Choroid plexus epithelial cell (primary cell): ENCODE data around the gene RNF41.

Experiments
- DNase-seq: peaks from one replicate; pipeline ENCODE4 v3.0.0-alpha.2; 2010; ENCODE audit warnings: low read depth
- H3K4me3 ChIP-seq: 2 replicates; pipeline ENCODE4 v1.5.1; 2011; ENCODE audit warnings: low read depth, mild to moderate bottlenecking, control low read depth, low read length, moderate library complexity
- TF ChIP-seq, protein P1 (sequence below): conservative IDR thresholded peaks from 2 replicates; pipeline ENCODE4 v1.5.1; 2011; ENCODE audit warnings: low read depth, mild to moderate bottlenecking, control low read depth, inconsistent platforms, low read length, moderate library complexity

Gene RNF41

DNA sequence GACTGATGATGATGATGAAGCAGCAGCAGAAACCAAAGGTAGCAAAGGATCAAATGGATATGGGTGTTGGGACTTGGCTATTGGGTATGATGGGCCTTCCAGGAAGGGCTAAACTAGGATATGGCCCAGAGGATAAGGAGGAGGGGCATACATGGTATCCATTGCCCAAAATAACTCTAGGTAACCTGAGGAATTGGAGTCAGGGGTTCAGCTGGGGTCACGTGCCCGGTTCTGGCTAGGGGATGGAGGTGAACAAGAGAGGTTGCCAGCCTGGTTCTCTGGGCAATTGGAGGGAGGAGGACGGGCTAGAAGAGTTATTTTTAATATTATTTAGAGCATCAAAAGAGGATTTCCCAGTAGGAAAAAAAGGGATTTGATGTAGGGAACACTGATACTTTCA lies 39.2 kb upstream of the RNF41 start:
- TF ChIP-seq, protein P1, sequence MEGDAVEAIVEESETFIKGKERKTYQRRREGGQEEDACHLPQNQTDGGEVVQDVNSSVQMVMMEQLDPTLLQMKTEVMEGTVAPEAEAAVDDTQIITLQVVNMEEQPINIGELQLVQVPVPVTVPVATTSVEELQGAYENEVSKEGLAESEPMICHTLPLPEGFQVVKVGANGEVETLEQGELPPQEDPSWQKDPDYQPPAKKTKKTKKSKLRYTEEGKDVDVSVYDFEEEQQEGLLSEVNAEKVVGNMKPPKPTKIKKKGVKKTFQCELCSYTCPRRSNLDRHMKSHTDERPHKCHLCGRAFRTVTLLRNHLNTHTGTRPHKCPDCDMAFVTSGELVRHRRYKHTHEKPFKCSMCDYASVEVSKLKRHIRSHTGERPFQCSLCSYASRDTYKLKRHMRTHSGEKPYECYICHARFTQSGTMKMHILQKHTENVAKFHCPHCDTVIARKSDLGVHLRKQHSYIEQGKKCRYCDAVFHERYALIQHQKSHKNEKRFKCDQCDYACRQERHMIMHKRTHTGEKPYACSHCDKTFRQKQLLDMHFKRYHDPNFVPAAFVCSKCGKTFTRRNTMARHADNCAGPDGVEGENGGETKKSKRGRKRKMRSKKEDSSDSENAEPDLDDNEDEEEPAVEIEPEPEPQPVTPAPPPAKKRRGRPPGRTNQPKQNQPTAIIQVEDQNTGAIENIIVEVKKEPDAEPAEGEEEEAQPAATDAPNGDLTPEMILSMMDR = no peak
- no peak for DNase-seq
- H3K4me3 ChIP-seq = no peak overlapping the region

DNA sequence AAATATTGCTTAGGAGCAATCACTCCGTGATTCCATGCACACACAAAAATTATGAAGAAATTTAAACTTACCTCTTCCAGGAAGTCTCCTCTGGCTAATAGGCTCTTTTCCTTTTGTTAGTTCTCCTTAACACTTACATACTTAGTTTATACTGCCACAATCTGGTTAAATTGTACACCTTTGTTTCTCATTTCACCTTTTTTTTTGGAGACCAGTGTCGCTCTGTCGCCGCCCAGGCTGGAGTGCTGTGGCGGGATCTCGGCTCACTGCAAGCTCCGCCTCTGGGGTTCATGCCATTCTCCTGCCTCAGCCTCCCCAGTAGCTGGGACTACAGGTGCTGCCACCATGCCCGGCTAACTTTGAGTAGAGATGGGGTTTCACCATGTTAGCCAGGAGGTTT lies 38.7 kb upstream of the RNF41 start:
- no peak for DNase-seq
- TF ChIP-seq, protein P1 = no peak

DNA sequence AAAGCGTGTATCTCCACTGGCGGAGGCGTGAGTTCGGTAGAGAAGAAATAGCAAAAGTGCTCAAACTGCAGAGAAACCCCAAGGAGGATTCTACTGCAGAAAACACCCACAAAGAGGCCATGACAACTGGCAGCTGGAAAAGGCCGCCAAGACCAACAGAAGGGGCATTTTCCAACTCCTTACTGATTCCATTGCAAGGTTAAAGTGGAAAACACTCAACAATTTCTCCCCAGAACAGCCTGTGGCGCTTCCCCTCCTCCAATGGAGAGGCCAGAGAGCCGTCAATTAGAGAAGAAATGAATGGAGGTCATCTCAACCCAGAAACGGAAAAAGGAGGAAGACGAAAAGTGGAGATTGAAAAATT lies 37.1 kb upstream of the RNF41 start:
- peak overlapping the region; percentile 84 for H3K4me3 ChIP-seq
- no peak for DNase-seq
- TF ChIP-seq, protein P1 = no peak

More for the DNA sequence above, 38.7 kb upstream of the RNF41 start:
- no peak overlapping the region for H3K4me3 ChIP-seq

DNA sequence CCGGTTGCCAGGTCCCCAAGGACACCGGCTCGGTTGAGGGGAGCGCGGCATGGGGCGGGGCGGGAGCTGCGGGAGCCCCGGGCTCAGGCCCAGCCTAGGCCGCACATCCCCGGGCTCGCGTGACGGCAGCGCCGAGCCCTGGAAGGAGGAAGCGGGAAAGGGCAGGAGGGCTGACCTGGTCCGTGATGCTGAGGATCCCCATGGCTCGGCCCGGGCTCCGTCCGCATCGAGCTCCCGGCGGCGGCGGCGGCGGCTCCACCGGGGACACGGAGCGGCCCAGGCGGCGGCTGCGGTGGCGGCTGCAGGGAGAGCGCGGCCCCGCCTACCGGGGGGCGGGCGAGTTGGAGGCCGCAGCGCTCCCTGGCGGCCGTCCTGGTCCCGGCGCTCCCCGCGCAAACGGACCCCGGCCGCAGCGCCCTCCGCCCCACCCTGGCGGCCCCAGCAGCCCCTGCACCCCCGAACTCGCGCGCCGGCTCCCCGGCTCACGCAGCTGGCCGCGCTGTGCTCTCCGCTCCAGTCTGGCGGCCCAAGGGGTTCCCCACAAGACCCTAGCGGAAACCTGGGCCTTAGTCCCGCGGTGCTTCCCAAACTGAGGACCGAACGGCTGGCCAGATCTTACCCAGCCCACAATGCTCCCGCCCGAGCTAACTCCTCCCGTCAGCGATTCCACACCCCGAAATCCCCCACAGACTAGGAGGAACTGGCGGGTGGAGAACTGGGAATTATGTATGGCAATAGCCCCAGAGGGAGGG lies 36.5 kb upstream of the RNF41 start, which contains the start of gene ANKRD52:
ANKRD52 (minus strand) TSS at position 317 of the 752 bp plus-strand sequence; CDS start at position 202, 115 bp downstream.
- H3K4me3 ChIP-seq = peak within 1 kb of the TSS; percentile 84

DNA sequence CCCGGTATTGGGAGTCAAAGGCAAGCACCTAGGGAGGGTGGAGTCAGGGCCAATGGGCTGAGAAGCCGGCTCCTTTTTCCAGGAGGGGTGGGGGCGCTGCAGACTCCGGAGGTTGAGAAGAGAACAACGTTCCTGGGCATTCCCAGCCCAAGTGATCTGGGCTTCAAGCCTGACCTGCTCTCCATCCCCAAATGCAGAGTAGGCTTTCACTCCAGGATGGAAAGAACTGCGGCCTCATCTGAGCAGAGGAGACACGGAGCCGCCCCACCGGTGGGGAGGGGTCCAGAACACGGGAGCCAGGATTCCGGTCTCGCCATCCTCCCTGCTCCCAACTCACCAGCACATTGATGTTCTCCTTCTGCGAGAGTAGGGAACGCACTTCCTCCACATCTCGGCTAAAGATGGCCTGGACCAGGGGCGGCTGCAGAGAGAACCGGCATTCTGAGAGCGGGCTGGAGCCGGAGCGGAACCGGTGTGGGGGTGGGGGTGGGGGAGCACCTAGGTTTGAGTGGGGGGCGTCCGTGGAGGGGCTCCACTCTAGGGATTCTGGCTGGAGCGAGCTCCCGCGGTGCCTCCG lies 35.9 kb upstream of the RNF41 start:
- peak; percentile 36 for DNase-seq
- TF ChIP-seq, protein P1 = no peak
- peak overlapping the region; percentile 84 for H3K4me3 ChIP-seq

More for the DNA sequence above, 36.5 kb upstream of the RNF41 start, which contains the start of gene ANKRD52:
- TF ChIP-seq, protein P1 = peak; percentile 44
- peak; percentile 67 for DNase-seq

DNA sequence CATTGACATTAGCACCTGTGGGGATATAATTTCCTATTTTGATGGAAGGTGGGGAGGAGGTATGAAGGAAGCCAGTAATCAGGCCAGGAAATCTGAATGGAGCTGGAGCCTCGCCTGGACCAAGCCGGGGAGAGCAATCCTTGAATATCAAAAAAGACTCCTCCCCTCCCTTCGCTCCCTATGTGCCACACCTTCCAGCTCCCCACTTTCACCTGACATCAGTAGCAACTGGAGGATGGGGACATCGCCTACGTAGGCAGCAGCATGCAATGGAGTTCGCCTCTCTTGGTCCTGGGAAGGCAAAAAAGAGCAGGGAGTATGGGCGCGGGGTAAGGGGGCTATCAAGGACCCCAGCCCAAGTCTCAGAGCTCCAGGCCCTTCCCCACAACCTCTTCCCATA lies 35.3 kb upstream of the RNF41 start:
- TF ChIP-seq, protein P1 = no peak
- peak overlapping the region; percentile 84 for H3K4me3 ChIP-seq
- no peak for DNase-seq
